Lower lobe of right lung (tissue), 2 donors: ENCODE measurements around the gene TAF6L. TPM values are rescaled to one million over a fixed set of nuclear protein-coding genes. Genes with fewer than 3 reads are reported as not detected.
"Not testable (repeated sequence)": the region's sequence is repeated elsewhere in the genome, so short reads cannot be mapped to it uniquely, and the experiment has no call there.

Source experiments
- ATAC-seq, 2 donors: fragments of 200-7000 bp; cut with Tn5 transposase; one replicate each; pipeline ENCODE4 v1.9.1; 2020 to 2022; ENCODE audit warnings: mild to moderate bottlenecking in 2 of 2, moderate library complexity in 2 of 2
- DNase-seq: peaks from one replicate; pipeline ENCODE4 v3.0.0-alpha.2; 2020
- H3K27ac ChIP-seq: fragments of 200-600 bp; one replicate; pipeline ENCODE4 v1.8.0; 2022
- H3K27me3 ChIP-seq: fragments of 200-600 bp; one replicate; pipeline ENCODE4 v1.8.0; 2022; ENCODE audit warnings: low read depth
- H3K36me3 ChIP-seq: fragments of 200-600 bp; one replicate; pipeline ENCODE4 v1.8.0; 2022; ENCODE audit warnings: mild to moderate bottlenecking
- H3K4me1 ChIP-seq: fragments of 200-600 bp; one replicate; pipeline ENCODE4 v1.8.0; 2022
- H3K4me3 ChIP-seq: fragments of 200-600 bp; one replicate; pipeline ENCODE4 v1.8.0; 2022; ENCODE audit warnings: mild to moderate bottlenecking
- H3K9me3 ChIP-seq: fragments of 200-600 bp; one replicate; pipeline ENCODE4 v1.8.0; 2022
- intact Hi-C: fragments of 100-400 bp; cut with DNase I; formaldehyde crosslinking; loops from one replicate; pipeline ENCODE4 v1.11.0; 2022
- total RNA-seq: library from RNA; stranded (reverse); fragmentation: NEBNext Ultra II Directional; extraction: Animal tissue kit (Norgen Biotek cat#: 25700); gene quantifications from one replicate; pipeline ENCODE4 v1.2.1, GENCODE V29; 2021
- TF ChIP-seq, protein P1 (sequence below): fragments of 200-600 bp; IDR thresholded peaks from one replicate; pipeline ENCODE4 v1.8.0; 2022; ENCODE audit warnings: antibody characterized with exemption, mild to moderate bottlenecking
- donor health status: DM: no; HTN: yes; CAD: no; lungs with severe emphysema.

The TAF6L gene
- total RNA-seq, 1 donor from 2014 or later: 23.6 TPM

DNA sequence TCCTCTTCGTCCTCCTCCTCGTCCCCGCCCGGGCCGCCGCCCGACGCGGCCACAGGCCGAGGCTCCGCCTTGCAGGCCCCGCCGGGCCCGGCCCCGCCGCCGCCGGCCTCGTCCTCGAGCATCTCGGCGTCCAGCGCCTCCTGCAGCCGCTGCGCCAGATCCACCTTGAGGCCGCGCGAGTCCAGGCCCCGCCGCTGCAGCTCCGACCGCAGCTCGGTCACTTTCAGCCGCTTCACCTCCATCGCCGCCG, 44.4 kb upstream of the TAF6L start:
- peak; percentile 7 to 22 for ATAC-seq
- intact Hi-C loops: no loop called here
- Histone ChIP-seq H3K9me3 (no peaks in the 10 kb centered on the region), H3K27me3 (no peaks in the 10 kb centered on the region), H3K36me3 (peaks cover 33% of the 10 kb centered on the region), H3K4me1 (peaks cover 47% of the 10 kb centered on the region), H3K4me3 (peak overlapping the region; percentile 96), H3K27ac (peak overlapping the region; percentile 94)
- DNase-seq: no peak
- TF ChIP-seq, protein P1, sequence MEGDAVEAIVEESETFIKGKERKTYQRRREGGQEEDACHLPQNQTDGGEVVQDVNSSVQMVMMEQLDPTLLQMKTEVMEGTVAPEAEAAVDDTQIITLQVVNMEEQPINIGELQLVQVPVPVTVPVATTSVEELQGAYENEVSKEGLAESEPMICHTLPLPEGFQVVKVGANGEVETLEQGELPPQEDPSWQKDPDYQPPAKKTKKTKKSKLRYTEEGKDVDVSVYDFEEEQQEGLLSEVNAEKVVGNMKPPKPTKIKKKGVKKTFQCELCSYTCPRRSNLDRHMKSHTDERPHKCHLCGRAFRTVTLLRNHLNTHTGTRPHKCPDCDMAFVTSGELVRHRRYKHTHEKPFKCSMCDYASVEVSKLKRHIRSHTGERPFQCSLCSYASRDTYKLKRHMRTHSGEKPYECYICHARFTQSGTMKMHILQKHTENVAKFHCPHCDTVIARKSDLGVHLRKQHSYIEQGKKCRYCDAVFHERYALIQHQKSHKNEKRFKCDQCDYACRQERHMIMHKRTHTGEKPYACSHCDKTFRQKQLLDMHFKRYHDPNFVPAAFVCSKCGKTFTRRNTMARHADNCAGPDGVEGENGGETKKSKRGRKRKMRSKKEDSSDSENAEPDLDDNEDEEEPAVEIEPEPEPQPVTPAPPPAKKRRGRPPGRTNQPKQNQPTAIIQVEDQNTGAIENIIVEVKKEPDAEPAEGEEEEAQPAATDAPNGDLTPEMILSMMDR: no peak

DNA sequence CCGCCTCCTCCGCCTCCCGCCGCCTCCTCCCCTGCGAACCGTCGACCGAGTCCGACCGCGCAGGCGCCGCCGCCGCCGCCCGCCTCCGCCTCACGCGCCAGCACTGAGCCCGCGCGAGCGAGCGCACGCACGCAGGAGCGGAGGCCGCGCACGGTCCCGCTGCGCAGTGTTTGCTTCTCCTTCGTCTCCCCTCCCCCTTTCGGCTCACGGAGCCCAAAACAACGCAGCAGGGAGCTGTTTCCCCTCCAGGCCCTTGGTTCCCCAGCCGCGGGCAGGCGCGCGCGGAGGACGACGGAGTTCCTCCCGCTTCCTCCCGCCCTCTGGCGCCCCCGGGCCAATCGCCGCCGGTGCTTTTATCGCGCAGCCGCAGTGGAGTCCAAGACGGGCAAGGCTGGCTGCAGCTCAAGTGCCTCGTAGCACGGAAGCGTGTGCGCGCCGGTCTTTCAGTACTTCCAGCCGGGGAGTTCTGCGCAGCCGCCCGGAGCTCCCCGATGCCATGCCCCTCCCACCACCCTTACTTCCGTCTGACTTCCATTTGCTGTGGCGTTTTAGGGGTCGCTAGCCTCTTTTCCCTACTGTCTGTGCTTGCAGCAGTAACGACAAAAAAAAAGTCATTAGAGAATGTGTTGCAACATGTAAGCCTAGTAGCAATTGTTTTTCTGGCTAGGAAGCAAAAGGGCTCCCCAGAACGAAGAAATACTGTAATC, 43.9 kb upstream of the TAF6L start, which contains the start of gene HNRNPUL2:
TSS of gene HNRNPUL2 (minus strand) at position 293 of the 707 bp plus-strand sequence. CDS start 301 bp downstream, outside the sequence.
- intact Hi-C loops: no loop called here
- peak within 1 kb of the TSS; percentile 94 for H3K27ac ChIP-seq
- TF ChIP-seq, protein P1: no peak
- peak; percentile 96 to 98 for ATAC-seq
- no peaks in the 10 kb centered on the region for H3K27me3 ChIP-seq
- DNase-seq: peak; percentile 99
- peaks cover 29% of the 10 kb centered on the region for H3K36me3 ChIP-seq
- no peaks in the 10 kb centered on the region for H3K9me3 ChIP-seq
- peak within 1 kb of the TSS; percentile 96 for H3K4me3 ChIP-seq
- H3K4me1 ChIP-seq: peaks cover 47% of the 10 kb centered on the region

DNA sequence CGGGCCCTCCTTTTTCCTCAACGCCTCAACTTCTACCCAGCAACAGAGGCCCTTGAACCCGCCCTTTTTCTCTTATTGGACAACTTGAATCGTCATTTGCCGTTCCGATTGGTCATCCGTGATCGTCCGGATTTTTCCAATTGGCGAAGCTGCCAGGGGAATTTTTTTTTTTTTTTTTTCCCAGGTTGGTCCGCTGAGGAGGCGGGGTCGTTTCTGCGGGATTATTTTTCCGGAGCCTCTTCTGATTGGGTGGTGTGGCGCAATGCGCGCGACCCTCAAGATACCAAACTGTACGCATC, 43.4 kb upstream of the TAF6L start:
- TF ChIP-seq, protein P1: no peak
- H3K4me1 ChIP-seq: peaks cover 52% of the 10 kb centered on the region
- DNase-seq: peak; percentile 82
- H3K27ac ChIP-seq: peak overlapping the region; percentile 94
- no peaks in the 10 kb centered on the region for H3K27me3 ChIP-seq
- peaks cover 29% of the 10 kb centered on the region for H3K36me3 ChIP-seq
- peak; percentile 86 to 87 for ATAC-seq
- no peaks in the 10 kb centered on the region for H3K9me3 ChIP-seq
- H3K4me3 ChIP-seq: peak overlapping the region; percentile 96
- intact Hi-C loops: no loop called here

DNA sequence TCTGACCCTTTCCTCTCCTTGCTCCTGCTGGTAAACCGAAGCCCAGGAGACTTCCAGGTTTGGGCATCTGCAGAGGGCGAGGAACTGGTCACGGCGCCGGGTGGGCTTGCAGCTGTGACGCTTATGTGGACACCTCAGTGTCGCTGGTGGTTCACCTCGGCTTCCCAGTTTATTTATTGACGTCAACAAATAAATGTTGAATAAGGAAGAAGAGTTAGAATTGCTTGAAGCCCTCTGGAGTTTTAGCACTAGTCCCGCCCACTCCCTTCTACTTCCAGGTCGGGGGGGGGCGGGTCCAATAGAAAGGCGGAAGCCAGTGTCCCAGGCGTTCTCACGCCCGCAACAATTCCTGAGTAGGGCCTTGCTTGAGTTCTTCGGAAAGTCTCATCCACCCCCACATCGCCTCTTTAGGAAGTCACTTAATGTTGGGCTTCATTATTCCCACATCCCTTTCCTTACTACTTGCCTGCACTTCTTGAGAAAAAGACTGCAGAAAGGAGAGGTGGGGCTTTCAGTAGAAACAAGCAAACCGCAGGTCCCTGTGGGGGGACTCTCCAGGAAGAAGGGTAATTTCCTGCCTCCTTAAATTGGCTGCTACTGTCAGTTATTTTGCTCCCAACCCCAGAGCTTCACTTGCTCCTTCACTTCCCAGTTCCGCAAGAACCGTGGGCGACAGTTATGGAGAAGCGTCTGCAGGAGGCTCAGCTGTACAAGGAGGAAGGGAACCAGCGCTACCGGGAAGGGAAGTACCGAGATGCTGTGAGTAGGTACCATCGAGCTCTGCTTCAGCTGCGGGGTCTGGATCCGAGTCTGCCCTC, 42.8 kb upstream of the TAF6L start, which contains the start of gene TTC9C:
TSS of gene TTC9C (plus strand) at position 316 of the 818 bp plus-strand sequence. CDS start at position 679, 363 bp downstream.
- intact Hi-C loops: no loop called here
- Histone ChIP-seq H3K9me3 (no peaks in the 10 kb centered on the region), H3K27ac (peak within 1 kb of the TSS; percentile 94), H3K4me1 (peaks cover 57% of the 10 kb centered on the region), H3K27me3 (no peaks in the 10 kb centered on the region), H3K4me3 (peak within 1 kb of the TSS; percentile 96), H3K36me3 (peaks cover 29% of the 10 kb centered on the region)
- ATAC-seq (peak; percentile 81 to 84), DNase-seq (peak; percentile 90)
- TF ChIP-seq, protein P1: no peak

DNA sequence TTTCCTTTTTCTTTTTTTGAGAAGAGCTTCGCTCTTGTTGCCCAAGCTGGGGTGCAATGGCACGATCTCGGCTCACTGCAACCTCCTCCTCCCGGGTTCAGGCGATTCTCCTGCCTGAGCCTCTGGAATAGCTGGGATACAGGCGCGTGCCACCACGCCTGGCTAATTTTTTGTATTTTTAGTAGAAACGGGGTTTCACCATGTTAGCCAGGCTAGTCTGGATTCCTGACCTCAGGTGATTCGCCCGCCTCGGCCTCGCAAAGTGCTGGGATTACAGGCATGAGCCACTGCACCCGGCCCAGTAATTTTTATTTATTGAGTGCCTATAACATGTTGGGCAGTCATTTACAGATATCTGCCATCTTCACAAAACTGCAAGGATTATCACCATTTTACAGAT, 41.1 kb upstream of the TAF6L start:
- ATAC-seq, H3K9me3 ChIP-seq, H3K27me3 ChIP-seq, DNase-seq, H3K27ac ChIP-seq, intact Hi-C loops: not testable (repeated sequence)
- Histone ChIP-seq H3K36me3 (peaks cover 36% of the 10 kb centered on the region), H3K4me3 (peak overlapping the region; percentile 96), H3K4me1 (peaks cover 40% of the 10 kb centered on the region)

DNA sequence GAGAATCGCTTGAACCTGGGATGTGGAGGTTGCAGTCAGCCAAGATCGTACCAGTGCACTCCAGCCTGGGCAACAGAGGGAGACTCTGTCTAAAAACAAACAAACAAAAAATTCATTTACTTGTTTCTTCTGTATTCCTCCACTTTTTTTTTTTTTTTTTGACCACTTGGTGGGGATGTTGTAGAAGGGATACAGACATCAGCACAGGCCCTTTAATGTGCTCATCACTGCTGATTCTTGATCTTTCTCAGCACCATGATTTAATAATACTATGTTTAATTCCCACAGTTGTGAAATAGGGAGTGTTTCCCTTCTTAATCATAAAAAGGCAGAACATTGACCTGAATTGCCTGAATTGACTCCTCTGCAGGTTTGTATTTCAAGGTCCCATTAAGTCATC, 38.4 kb upstream of the TAF6L start:
- Histone ChIP-seq H3K9me3 (no peaks in the 10 kb centered on the region), H3K27me3 (no peaks in the 10 kb centered on the region), H3K27ac (no peak overlapping the region), H3K4me1 (peaks cover 29% of the 10 kb centered on the region), H3K36me3 (peaks cover 64% of the 10 kb centered on the region), H3K4me3 (no peak overlapping the region)
- DNase-seq (no peak), ATAC-seq (no peak)
- intact Hi-C loops: no loop called here
- TF ChIP-seq, protein P1: no peak
